ENCODE results near the gene PPP2R2B. TPM values are rescaled to one million over a fixed set of nuclear protein-coding genes. Genes with fewer than 3 reads are reported as not detected.

The PPP2R2B gene
- total and polyA plus RNA-seq, 2 donors (not counting 3 experiments of a cell fraction or from before 2014, with no cell fraction given), result not detected

- no peaks in the 10 kb centered on the region for H4K20me1 ChIP-seq (replicated peaks; ENCODE audit: control insufficient read depth, extremely low read depth, insufficient read depth, low read length)
- no peak overlapping the region for H3K4me3 ChIP-seq (replicated peaks in 1 of 3; ENCODE audit: insufficient read depth in 1 of 3, low read depth in 1 of 3, low read length in 3 of 3)
- no peaks in the 10 kb centered on the region for H3K36me3 ChIP-seq (ENCODE audit: control insufficient read depth in 2 of 2, extremely low read depth in 1 of 2, insufficient read depth in 2 of 2, low read length in 2 of 2)
- no peak overlapping the region for H3K27ac ChIP-seq (ENCODE audit: insufficient read depth, low read depth, low read length)
- dilution Hi-C loops (cut with MboI; ENCODE audit: extremely low pct_ligation_motif_present, low sequenced_read_pairs) (no loop called here), intact Hi-C loops (cut with micrococcal nuclease) (no loop called here)
- H3K9me1 ChIP-seq (replicated peaks; ENCODE audit: control insufficient read depth, extremely low read depth, insufficient read depth, low read length), result no peaks in the 10 kb centered on the region
- H3K9ac ChIP-seq (replicated peaks; ENCODE audit: extremely low read depth, insufficient read depth, low read length), result no peak overlapping the region
- no TSS peak for BruUV-seq (replicated peaks)
- CTCF ChIA-PET, result interaction anchor here (0.8 kb wide), 1 partner anchor 166 kb away, joined by 3 read pairs; no protein-coding TSS in a partner anchor
- POLR2A ChIA-PET, result no interaction called here
- no peaks in the 10 kb centered on the region for H3K4me1 ChIP-seq (ENCODE audit: control insufficient read depth, extremely low read depth, insufficient read depth, low read length)
- H2AFZ ChIP-seq (ENCODE audit: low read depth, low read length), result no peak overlapping the region
- H3K9me3 ChIP-seq (replicated peaks; ENCODE audit: control insufficient read depth, insufficient read depth, low read length), result no peaks in the 10 kb centered on the region
- H3K79me2 ChIP-seq (ENCODE audit: control insufficient read depth, insufficient read depth, low read length), result no peaks in the 10 kb centered on the region
- H3K27me3 ChIP-seq (ENCODE audit: control insufficient read depth in 2 of 2, insufficient read depth in 2 of 2, low read length in 2 of 2), result no peaks in the 10 kb centered on the region
- FAIRE-seq (no peak), DNase-seq (ENCODE audit: low read depth, low spot score) (no peak)
- no peak overlapping the region for H3K4me2 ChIP-seq (ENCODE audit: insufficient read depth, low read length)
- no peak for TF ChIP-seq POLR2A (IDR thresholded peaks at IDR 0.05; ENCODE audit: low read depth, low read length)
- no peak for TF ChIP-seq EZH2 (IDR thresholded peaks at IDR 0.05; ENCODE audit: borderline replicate concordance, low read depth, low read length, severe bottlenecking)
- no peak for TF ChIP-seq MAX (IDR thresholded peaks at IDR 0.05; ENCODE audit: insufficient read depth, insufficient read length)
- TF ChIP-seq MYC (IDR thresholded peaks at IDR 0.05; ENCODE audit: low read depth, low read length), result no peak
- TF ChIP-seq, protein P1, sequence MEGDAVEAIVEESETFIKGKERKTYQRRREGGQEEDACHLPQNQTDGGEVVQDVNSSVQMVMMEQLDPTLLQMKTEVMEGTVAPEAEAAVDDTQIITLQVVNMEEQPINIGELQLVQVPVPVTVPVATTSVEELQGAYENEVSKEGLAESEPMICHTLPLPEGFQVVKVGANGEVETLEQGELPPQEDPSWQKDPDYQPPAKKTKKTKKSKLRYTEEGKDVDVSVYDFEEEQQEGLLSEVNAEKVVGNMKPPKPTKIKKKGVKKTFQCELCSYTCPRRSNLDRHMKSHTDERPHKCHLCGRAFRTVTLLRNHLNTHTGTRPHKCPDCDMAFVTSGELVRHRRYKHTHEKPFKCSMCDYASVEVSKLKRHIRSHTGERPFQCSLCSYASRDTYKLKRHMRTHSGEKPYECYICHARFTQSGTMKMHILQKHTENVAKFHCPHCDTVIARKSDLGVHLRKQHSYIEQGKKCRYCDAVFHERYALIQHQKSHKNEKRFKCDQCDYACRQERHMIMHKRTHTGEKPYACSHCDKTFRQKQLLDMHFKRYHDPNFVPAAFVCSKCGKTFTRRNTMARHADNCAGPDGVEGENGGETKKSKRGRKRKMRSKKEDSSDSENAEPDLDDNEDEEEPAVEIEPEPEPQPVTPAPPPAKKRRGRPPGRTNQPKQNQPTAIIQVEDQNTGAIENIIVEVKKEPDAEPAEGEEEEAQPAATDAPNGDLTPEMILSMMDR (IDR thresholded peaks at IDR 0.05; ENCODE audit: extremely low read depth in 1 of 2, insufficient read depth in 1 of 2, low read depth in 1 of 2, low read length in 2 of 2), result no peak
- no peak for TF ChIP-seq FOS (IDR thresholded peaks at IDR 0.05; ENCODE audit: borderline replicate concordance, insufficient read depth, low read length)
- TF ChIP-seq GATA2 (IDR thresholded peaks at IDR 0.05; ENCODE audit: insufficient read depth, insufficient read length, low read depth, low read length), result no peak
- TF ChIP-seq JUN (IDR thresholded peaks at IDR 0.05; ENCODE audit: borderline replicate concordance, insufficient read depth, insufficient read length, low read depth), result no peak
- TF ChIP-seq POLR2AphosphoS5 (IDR thresholded peaks at IDR 0.05; ENCODE audit: insufficient read depth, low read depth, low read length), result no peak
Measured at GRCh38 chr5:146799671-146800070, 78.9 kb downstream of the PPP2R2B start.
